ENCODE results near the gene FBXO40. TPM values are rescaled to one million over a fixed set of nuclear protein-coding genes. Genes with fewer than 3 reads are reported as not detected.

FBXO40 gene
- total RNA-seq, 1 donor from 2014 or later = not detected

DNA sequence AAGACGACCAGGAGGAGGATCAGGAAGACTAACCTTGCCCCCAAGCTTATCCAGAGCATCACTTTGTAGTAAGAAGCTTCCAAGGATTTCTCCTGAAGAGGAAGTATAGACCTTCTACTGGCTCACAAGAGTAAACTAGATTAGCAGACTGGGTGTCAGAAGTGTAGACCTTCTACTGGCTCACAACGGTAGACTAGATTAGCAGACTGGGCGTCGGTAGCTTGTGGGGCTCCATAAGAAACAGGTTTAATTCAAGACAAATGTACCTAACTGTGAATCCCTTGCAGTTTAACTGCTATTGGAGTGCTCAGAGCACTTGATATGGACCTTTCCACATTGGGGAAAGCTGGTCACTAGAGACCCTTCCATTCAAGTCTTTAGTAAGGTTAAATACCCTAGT is 12.9 kb downstream of the FBXO40 start:
- H3K27ac Mint-ChIP-seq (ENCODE audit: unreplicated experiment) = no peak overlapping the region
- DNase-seq (ENCODE audit: low spot score) = no peak
- TF ChIP-seq, protein P1, sequence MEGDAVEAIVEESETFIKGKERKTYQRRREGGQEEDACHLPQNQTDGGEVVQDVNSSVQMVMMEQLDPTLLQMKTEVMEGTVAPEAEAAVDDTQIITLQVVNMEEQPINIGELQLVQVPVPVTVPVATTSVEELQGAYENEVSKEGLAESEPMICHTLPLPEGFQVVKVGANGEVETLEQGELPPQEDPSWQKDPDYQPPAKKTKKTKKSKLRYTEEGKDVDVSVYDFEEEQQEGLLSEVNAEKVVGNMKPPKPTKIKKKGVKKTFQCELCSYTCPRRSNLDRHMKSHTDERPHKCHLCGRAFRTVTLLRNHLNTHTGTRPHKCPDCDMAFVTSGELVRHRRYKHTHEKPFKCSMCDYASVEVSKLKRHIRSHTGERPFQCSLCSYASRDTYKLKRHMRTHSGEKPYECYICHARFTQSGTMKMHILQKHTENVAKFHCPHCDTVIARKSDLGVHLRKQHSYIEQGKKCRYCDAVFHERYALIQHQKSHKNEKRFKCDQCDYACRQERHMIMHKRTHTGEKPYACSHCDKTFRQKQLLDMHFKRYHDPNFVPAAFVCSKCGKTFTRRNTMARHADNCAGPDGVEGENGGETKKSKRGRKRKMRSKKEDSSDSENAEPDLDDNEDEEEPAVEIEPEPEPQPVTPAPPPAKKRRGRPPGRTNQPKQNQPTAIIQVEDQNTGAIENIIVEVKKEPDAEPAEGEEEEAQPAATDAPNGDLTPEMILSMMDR (IDR thresholded peaks at IDR 0.05; ENCODE audit: unreplicated experiment) = no peak
- no peaks in the 10 kb centered on the region for H3K36me3 Mint-ChIP-seq (ENCODE audit: low read depth, unreplicated experiment)
- peaks cover 10% of the 10 kb centered on the region for H3K4me1 Mint-ChIP-seq (ENCODE audit: unreplicated experiment)
- no peaks in the 10 kb centered on the region for H3K9me3 Mint-ChIP-seq (ENCODE audit: unreplicated experiment)
- H3K4me3 Mint-ChIP-seq (ENCODE audit: unreplicated experiment) = no peak overlapping the region
- no peaks in the 10 kb centered on the region for H3K27me3 Mint-ChIP-seq (ENCODE audit: unreplicated experiment)

DNA sequence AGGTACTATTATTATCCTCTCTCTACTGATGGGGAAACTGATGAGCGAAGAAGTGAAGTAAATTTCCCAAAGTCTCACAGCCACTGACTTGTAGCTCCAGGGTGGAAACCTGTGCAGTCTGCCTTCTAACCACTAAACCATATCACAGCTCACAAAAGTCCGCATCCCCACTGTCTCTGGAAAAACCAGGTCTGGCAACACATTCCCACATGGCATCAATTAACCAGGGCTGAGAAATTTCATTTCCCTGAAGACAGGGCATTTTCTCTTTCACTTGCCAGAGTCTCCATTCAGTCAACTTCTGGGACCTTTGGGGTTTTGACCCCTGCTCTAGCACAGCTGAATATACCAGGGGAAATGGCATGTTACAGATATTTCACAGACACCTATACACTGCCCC is 26.5 kb downstream of the FBXO40 start:
- DNase-seq (ENCODE audit: low spot score) = no peak
- H3K36me3 Mint-ChIP-seq (ENCODE audit: low read depth, unreplicated experiment) = no peaks in the 10 kb centered on the region
- peaks cover 6% of the 10 kb centered on the region for H3K4me1 Mint-ChIP-seq (ENCODE audit: unreplicated experiment)
- TF ChIP-seq, protein P1 (IDR thresholded peaks at IDR 0.05; ENCODE audit: unreplicated experiment) = no peak
- no peaks in the 10 kb centered on the region for H3K27me3 Mint-ChIP-seq (ENCODE audit: unreplicated experiment)
- H3K9me3 Mint-ChIP-seq (ENCODE audit: unreplicated experiment) = no peaks in the 10 kb centered on the region
- no peak overlapping the region for H3K4me3 Mint-ChIP-seq (ENCODE audit: unreplicated experiment)
- no peak overlapping the region for H3K27ac Mint-ChIP-seq (ENCODE audit: unreplicated experiment)

GRCh38 chr3:121621491-121621890 is 28.3 kb downstream of the FBXO40 start:
- Mint-ChIP-seq H3K4me1 (ENCODE audit: unreplicated experiment) (peaks cover 6% of the 10 kb centered on the region), H3K36me3 (ENCODE audit: low read depth, unreplicated experiment) (no peaks in the 10 kb centered on the region), H3K27ac (ENCODE audit: unreplicated experiment) (no peak overlapping the region), H3K9me3 (ENCODE audit: unreplicated experiment) (no peaks in the 10 kb centered on the region), H3K27me3 (ENCODE audit: unreplicated experiment) (no peaks in the 10 kb centered on the region), H3K4me3 (ENCODE audit: unreplicated experiment) (no peak overlapping the region)
- DNase-seq (ENCODE audit: low spot score) = no peak
- TF ChIP-seq, protein P1 (IDR thresholded peaks at IDR 0.05; ENCODE audit: unreplicated experiment) = no peak

- Mint-ChIP-seq H3K4me3 (ENCODE audit: unreplicated experiment) (no peak overlapping the region), H3K27ac (ENCODE audit: unreplicated experiment) (no peak overlapping the region), H3K36me3 (ENCODE audit: low read depth, unreplicated experiment) (no peaks in the 10 kb centered on the region), H3K27me3 (ENCODE audit: unreplicated experiment) (no peaks in the 10 kb centered on the region), H3K4me1 (ENCODE audit: unreplicated experiment) (peaks cover 6% of the 10 kb centered on the region), H3K9me3 (ENCODE audit: unreplicated experiment) (no peaks in the 10 kb centered on the region)
- TF ChIP-seq, protein P1 (IDR thresholded peaks at IDR 0.05; ENCODE audit: unreplicated experiment) = no peak
- DNase-seq (ENCODE audit: low spot score) = no peak
These were observed 31.1 kb downstream of the FBXO40 start for GRCh38 chr3:121624147-121624899.

- no peak for DNase-seq (ENCODE audit: low spot score)
- TF ChIP-seq, protein P1 (IDR thresholded peaks at IDR 0.05; ENCODE audit: unreplicated experiment) = no peak
- peaks cover 6% of the 10 kb centered on the region for H3K4me1 Mint-ChIP-seq (ENCODE audit: unreplicated experiment)
- H3K9me3 Mint-ChIP-seq (ENCODE audit: unreplicated experiment) = no peaks in the 10 kb centered on the region
- H3K4me3 Mint-ChIP-seq (ENCODE audit: unreplicated experiment) = no peak overlapping the region
- peaks cover 5% of the 10 kb centered on the region for H3K36me3 Mint-ChIP-seq (ENCODE audit: low read depth, unreplicated experiment)
- H3K27ac Mint-ChIP-seq (ENCODE audit: unreplicated experiment) = no peak overlapping the region
- H3K27me3 Mint-ChIP-seq (ENCODE audit: unreplicated experiment) = no peaks in the 10 kb centered on the region
These were observed 33.3 kb downstream of the FBXO40 start for GRCh38 chr3:121626495-121626894.

All from endothelial cell (in vitro differentiated cells).